ENCODE measurements around the gene OR2V2.
"Not testable (repeated sequence)": the region's sequence is repeated elsewhere in the genome, so short reads cannot be mapped to it uniquely, and the experiment has no call there.

Gene OR2V2

GRCh38 chr5:181168595-181169118 lies 21.3 kb downstream of the OR2V2 start:
- no peak for DNase-seq (ENCODE audit: low read depth, low spot score)

- DNase-seq (ENCODE audit: low read depth, low spot score), result not testable (repeated sequence)
Observed at GRCh38 chr5:181169459-181170236, 22.3 kb downstream of the OR2V2 start.

DNA sequence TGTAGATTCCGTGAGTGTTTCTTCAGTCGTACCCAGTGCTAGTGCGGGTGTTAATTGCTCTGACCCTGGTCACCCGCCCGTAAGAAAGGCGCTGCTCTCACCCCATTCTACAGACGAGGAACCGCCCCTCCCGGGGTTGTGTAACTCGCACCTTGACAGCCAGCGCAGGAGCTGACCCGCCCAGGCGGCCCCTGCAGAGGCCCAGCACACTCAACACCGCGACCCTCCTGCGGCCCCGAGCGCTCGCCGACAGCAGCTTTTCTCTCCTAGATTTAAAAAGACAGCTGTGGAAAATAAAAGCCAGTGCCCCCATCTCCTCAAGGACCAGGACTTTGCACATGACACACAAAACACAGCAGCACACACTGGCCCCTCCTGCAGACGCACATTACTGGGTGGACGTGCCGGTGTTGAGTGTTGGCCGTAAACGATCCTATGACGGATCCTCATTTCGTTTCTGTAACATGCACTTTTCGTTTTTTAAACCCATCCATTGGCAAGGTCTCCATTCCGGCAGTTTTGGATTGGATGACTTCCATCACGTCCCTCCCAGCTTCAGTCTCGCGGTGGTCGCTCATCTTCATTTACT lies 22.9 kb downstream of the OR2V2 start:
- no peak for DNase-seq (ENCODE audit: low read depth, low spot score)

GRCh38 chr5:181170996-181171395 lies 23.6 kb downstream of the OR2V2 start:
- no peak for DNase-seq (ENCODE audit: low read depth, low spot score)

- DNase-seq (ENCODE audit: low read depth, low spot score), result no peak
Observed at GRCh38 chr5:181171782-181172181, 24.4 kb downstream of the OR2V2 start.

DNA sequence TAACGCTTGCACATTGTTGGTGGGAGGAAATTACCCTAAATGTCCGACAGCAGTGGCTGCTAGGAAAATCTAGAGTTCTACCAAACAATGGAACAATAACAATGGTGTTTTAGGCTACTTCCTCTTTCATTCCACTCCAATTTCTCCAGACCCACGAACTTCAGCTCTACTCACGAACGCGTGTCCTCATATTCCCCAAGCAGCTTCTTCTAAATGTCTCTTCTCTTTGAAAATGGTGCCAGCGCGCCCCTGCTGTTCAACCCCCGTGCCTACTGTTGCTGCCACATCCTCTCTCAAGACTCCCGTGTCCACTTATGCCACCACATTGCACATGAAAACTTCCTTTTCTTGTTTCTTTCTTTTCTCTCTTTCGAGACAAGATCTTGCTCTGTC lies 25.6 kb downstream of the OR2V2 start:
- no peak for DNase-seq (ENCODE audit: low read depth, low spot score)

GRCh38 chr5:181173420-181174342 lies 26.3 kb downstream of the OR2V2 start:
- no peak for DNase-seq (ENCODE audit: low read depth, low spot score)

DNA sequence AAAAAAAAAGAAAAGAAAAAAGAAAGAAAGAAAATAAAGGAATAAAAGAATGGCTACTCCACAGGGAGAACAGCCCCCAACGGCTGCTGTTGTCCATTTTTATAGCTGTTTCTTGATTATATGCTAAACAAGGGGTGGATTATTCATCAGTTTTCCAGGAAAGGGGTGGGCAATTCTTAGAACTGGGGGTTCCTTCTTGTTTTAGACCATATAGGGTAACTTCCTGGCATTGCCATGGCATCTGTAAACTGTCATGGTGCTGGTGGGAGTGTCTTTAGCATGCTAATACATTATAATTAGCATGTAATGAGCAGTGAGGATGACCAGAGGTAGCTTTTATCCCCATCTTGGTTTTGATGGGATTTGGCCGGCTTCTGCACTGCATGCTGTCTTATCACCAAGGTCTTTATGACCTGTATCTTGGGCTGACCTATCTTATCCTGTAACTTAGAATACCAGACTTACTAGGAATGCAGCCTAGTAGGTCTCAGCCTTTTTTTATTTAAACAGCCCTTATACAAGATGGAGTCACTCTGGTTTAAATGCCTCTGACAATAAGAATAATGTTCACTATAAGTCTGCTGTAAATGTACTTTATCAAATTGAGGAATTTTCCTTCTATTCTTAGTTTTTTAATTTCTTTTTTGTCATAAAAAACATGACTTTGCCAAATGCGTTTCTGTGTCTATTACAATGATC lies 29.0 kb downstream of the OR2V2 start:
- DNase-seq (ENCODE audit: low read depth, low spot score), result no peak

DNA sequence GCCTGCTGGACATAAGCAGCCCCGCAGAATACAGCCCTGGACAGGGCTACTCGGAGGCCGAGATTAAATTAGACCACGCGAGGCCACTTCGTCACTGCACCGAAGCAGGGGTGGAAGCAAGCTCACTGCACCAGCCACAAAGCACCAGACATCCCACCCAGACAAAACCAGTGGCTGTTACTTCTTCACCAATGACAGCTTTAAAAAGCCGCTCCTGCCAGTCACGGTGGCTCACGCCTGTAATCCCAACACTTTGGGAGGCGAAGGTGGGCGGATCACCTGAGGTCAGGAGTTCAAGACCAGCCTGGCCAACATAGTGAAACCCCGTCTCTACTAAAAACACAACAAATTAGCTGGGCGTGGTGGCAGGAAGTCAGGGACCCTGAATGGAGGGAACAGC lies 30.2 kb downstream of the OR2V2 start:
- DNase-seq (ENCODE audit: low read depth, low spot score), result not testable (repeated sequence)

DNA sequence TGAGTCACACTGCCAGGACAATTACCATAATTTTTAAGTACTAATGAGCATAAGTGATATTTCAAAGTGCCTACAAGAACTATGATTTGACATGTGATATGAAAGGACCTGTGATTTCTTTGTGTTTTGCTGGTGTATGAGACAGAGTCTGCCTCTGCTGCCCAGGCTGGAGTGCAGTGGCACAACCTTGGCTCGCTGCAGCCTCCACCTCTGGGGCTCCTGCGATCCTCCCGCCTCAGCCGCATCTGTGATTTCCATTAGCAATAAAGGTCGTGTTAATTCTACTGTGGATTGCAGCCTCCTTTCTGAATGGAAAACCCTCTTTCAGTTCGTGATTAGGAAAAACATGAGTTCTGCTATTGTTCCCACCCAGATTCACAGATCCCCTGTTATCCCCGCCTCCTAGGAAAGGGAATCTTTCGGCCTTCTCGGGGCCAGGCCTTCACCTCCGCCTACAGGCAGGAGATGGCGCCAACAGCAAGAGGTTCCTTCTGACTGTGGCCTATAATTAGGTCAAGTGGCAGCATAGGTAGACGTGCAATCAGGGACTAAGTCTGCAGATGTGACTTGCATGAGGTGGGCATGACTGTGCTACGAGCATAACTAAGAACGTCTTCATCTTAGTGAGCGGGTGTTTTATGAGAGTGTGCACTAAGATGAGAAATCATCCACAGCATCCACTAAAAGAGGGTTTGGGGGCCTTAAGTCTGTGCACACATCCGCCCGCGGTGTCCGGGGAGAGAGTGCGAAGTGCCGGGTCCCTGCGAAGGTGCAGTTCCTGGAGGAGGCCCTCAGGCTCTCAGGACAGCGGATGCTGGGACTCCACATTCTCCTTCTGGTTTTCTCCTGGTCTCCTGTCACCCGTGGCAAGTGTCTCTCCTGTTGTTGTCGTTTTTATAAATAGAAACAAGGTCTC lies 34.5 kb downstream of the OR2V2 start:
- DNase-seq (ENCODE audit: low read depth, low spot score), result no peak

DNA sequence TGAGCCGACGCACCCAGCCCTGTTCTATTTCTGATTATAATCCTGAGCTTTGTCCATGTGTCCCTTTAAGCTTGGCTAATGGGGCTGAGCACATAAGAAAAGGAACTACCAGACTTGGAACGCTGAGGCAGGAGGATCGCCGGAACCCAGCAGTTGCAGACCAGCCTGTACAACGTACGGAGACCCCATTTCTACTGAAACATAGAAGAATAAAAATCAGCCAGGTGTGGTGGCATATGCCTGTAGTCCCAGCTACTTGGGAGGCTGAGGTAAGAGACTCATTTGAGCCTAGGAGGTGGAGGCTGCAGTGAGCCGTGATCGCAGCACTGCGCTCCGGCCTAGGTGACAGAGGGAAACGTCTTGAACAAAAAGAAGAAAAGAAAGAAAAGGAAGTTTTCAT lies 35.3 kb downstream of the OR2V2 start:
- DNase-seq (ENCODE audit: low read depth, low spot score), result no peak

DNA sequence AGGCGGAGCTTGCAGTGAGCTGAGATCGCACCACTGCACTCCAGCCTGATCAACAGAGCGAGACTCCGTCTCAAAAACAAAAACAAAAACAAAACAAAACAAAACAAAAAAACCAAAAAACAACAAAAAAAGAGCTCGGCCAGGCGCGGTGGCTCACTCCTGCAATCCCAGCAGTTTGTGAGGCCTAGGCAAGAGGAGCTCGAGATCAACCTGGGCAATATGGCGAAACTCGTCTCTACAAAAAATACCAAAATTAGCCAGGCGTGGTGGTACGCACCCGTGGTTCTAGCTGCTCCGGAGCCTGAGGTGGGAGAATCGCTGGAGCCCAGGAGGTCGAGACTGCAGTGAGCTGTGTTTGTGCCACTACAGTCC lies 37.4 kb downstream of the OR2V2 start:
- no peak for DNase-seq (ENCODE audit: low read depth, low spot score)

GRCh38 chr5:181185560-181185959 lies 38.2 kb downstream of the OR2V2 start:
- no peak for DNase-seq (ENCODE audit: low read depth, low spot score)

DNA sequence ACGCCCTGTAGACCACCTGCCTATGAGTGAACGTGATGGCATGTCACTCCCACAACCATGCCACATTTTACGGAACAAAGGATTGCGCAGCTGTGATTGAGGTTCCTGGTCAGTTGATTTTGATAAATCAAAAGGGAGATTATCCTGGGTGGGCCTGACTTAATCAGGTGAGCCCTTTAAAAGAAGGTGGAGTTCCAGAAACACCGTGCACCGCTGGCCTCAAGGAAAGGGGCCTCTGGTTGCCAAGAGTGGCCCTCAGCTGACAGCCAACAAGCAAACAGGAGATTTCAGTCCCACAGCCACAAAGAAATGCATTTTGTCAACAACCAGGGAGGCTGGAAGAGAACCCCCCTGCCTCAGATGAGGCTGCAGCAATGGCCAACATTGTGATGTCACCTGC lies 38.6 kb downstream of the OR2V2 start:
- no peak for DNase-seq (ENCODE audit: low read depth, low spot score)

- DNase-seq (ENCODE audit: low read depth, low spot score), result no peak
Observed at GRCh38 chr5:181186986-181187499, 39.7 kb downstream of the OR2V2 start.

DNA sequence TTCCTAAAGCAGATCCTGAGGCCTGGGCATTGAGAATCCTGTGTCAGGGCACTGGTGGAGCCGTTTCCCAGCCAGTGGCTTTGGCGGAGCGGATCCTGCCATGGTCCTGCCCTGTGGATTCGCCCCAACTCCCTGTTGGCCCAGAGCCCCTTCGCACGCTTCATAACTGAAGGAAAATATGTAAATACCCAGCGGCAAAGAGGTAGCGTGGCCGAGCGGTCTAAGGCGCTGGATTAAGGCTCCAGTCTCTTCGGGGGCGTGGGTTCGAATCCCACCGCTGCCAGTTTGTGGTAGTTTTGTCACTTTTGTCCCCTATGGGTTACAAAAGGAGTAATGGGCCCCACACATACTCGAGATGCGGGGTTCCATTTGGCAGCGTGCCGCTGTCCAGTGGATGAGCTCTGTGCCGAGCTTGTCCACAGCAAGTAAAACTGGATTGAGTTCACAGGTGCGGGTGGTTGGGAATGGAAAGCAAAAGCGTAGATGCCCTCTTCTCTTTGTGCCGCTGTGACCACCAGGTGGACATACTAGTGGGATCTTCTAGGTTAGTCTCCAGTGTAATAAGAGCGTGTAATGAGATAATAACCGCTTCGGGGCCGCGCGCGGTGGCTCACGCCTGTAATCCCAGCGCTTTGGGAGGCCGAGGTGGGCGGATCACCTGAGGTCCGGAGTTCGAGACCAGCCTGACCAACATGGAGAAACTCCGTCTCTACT lies 40.3 kb downstream of the OR2V2 start:
- no peak for DNase-seq (ENCODE audit: low read depth, low spot score)

DNA sequence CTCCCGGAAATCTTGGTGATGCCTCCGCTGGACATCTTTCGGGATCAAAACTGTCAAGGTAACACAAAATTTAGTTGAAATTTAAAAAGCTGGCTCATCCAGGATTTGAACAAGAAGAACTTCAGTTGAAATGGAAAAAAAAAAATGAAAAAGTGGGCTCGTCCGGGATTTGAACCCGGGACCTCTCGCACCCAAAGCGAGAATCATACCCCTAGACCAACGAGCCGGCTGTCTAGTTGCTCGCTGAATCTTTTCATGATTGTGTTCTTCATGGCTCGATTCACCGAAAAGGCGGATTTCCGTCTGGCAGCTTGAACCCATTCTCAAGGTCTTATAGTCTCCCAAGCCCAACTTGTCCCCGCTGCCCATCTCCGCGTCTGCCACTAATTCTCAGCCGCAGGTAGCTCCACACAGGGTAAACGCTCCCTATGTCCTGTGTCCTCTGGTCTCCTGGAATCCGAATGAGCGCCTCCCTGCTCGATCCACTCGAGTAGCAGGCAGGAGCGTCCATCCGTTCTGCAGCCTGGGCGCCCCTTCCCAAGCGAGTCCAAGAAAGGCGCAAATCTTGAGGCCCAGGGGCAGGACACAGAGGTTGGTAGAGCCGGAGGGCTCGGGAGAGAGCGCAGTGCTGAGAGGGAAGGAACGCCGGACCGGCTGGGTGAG lies 41.4 kb downstream of the OR2V2 start:
- no peak for DNase-seq (ENCODE audit: low read depth, low spot score)

GRCh38 chr5:181189363-181189961 lies 42.1 kb downstream of the OR2V2 start:
- no peak for DNase-seq (ENCODE audit: low read depth, low spot score)

All from iPS DF 19.7 (cell line).